HG02588 (cell line): ENCODE measurements around the gene FGF11.

ENCODE experiments used
- ATAC-seq: cut with Tn5 transposase; IDR thresholded peaks from one replicate; pipeline ENCODE4 v1.9.1; 2021; ENCODE audit warnings: mild to moderate bottlenecking, moderate library complexity; ENCODE audit not compliant: unreplicated experiment

The FGF11 gene

GRCh38 chr17:7408252-7408727, 31.0 kb upstream of the FGF11 start:
- ATAC-seq = no peak

- ATAC-seq = no peak
Observed at GRCh38 chr17:7408863-7409262, 30.4 kb upstream of the FGF11 start.

GRCh38 chr17:7409716-7410115, 29.6 kb upstream of the FGF11 start:
- ATAC-seq = no peak

- ATAC-seq = no peak
Observed at GRCh38 chr17:7410634-7411426, 28.5 kb upstream of the FGF11 start.

- ATAC-seq = no peak
Observed at GRCh38 chr17:7411427-7411750, 27.9 kb upstream of the FGF11 start.

GRCh38 chr17:7413346-7413985, 25.8 kb upstream of the FGF11 start:
- no peak for ATAC-seq

- ATAC-seq = no peak
Observed at GRCh38 chr17:7414837-7415236, 24.5 kb upstream of the FGF11 start.

GRCh38 chr17:7415784-7416183, 23.5 kb upstream of the FGF11 start:
- ATAC-seq = no peak

GRCh38 chr17:7416323-7416722, 23.0 kb upstream of the FGF11 start:
- ATAC-seq = no peak

- no peak for ATAC-seq
Observed at GRCh38 chr17:7417056-7417655, 22.2 kb upstream of the FGF11 start.

GRCh38 chr17:7418472-7419152, 20.7 kb upstream of the FGF11 start:
- no peak for ATAC-seq

GRCh38 chr17:7419819-7420610, 19.3 kb upstream of the FGF11 start, which contains the start of gene SPEM1:
Gene SPEM1 (plus strand): TSS chr17:7420324. CDS start chr17:7420385, 61 bp downstream.
- no peak for ATAC-seq

GRCh38 chr17:7421186-7421585, 18.1 kb upstream of the FGF11 start:
- ATAC-seq = no peak

GRCh38 chr17:7423679-7424078, 15.6 kb upstream of the FGF11 start:
- ATAC-seq = no peak

GRCh38 chr17:7425316-7425715, 14.0 kb upstream of the FGF11 start, which contains the start of gene SPEM2:
Gene SPEM2 (plus strand): TSS chr17:7425616. CDS start chr17:7425689, 73 bp downstream.
- ATAC-seq = no peak

GRCh38 chr17:7425756-7426155, 13.6 kb upstream of the FGF11 start:
- ATAC-seq = no peak

- no peak for ATAC-seq
Observed at GRCh38 chr17:7426203-7426863, 13.0 kb upstream of the FGF11 start.

- no peak for ATAC-seq
Observed at GRCh38 chr17:7426896-7427489, 12.3 kb upstream of the FGF11 start.

- no peak for ATAC-seq
Observed at GRCh38 chr17:7427549-7427948, 11.8 kb upstream of the FGF11 start.

GRCh38 chr17:7428557-7428956, 10.8 kb upstream of the FGF11 start, which contains the start of gene SPEM3:
Gene SPEM3 (plus strand): TSS chr17:7428857. CDS start chr17:7428903, 46 bp downstream.
- ATAC-seq = no peak
